Ecto neural progenitor cell (in vitro differentiated cells): ENCODE measurements around the gene TRIM77.
"Not testable (repeated sequence)": the region's sequence is repeated elsewhere in the genome, so short reads cannot be mapped to it uniquely, and the experiment has no call there.

Experiments used
- DNase-seq: peaks from one replicate; pipeline ENCODE4 v3.0.0-alpha.2; 2018; ENCODE audit warnings: low spot score

Gene TRIM77

GRCh38 chr11:89709999-89710398, at the start of gene TRIM77:
TRIM77 (plus strand) TSS chr11:89710299; CDS start chr11:89710299, 0 bp downstream.
- DNase-seq = not testable (repeated sequence)

- DNase-seq = no peak
Observed at GRCh38 chr11:89667001-89667400, 43.1 kb upstream of the TRIM77 start.

DNA sequence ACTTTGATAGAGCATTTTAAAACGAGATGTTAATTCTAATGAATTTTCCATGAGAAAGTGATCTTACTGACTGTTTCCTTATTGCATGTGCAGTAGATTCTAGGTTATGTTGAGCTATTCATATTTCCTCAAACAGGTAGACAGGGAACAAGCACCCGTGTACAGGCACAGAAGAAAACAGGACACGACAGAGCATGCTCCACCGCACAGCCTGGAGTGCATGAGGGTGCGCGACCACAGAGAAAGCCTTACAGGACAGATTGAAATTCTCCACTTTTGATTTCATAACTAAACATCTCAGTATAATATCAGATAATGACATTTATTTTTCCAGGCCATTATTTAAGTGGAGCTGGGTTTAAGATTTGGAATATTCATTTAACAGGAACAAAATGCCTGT, 41.9 kb upstream of the TRIM77 start:
- not testable (repeated sequence) for DNase-seq

GRCh38 chr11:89669586-89669985, 40.5 kb upstream of the TRIM77 start:
- not testable (repeated sequence) for DNase-seq

DNA sequence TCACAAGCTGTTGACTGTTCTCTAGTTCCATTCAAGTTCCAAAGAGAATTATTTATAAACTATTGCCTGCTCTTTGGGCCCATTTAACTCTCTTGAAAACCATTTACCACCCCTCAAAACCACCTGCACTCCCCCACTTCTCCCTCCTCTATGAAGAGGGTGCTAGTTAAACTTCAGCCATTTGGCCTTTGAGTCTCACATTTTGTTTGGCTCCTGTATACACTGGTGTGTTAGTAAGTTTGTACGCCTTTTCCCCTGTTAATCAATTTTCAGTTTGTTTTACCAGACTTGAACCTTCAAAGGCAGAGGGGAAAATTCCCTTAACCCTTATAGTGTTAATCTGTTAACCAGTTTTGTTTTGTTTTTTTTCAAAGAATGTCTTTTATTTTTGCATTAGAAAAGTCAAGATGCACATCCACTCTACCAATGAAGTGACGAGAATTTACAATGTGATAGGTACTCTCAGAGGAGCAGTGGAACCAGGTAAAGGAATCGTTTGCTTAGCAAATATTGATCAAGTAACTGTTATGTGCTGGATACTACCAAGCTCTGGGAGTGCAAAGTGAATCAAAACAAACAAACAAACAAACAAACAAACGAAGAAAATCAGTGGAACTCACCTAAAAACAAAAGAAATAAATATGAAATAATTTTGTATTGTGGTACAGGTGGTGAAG, 40.0 kb upstream of the TRIM77 start:
- not testable (repeated sequence) for DNase-seq

DNA sequence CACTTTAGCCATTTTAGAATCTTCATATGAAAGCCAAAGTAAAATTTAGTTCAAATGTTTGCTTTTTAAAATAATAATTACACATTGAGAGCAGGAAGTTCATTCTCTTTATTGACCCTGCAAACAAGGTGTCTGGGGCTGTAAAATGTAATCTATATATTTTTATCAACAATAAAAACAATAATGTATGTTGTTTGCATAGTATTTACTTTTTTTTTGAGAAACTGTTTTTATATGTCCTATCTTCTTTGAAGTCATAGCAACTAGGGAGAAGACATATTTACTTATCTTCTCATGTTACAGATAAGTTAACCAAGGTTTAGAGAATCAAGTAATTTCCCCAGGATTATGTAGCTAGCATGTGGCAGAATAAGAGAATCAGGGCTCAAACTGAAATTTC, 37.6 kb upstream of the TRIM77 start:
- DNase-seq = not testable (repeated sequence)

DNA sequence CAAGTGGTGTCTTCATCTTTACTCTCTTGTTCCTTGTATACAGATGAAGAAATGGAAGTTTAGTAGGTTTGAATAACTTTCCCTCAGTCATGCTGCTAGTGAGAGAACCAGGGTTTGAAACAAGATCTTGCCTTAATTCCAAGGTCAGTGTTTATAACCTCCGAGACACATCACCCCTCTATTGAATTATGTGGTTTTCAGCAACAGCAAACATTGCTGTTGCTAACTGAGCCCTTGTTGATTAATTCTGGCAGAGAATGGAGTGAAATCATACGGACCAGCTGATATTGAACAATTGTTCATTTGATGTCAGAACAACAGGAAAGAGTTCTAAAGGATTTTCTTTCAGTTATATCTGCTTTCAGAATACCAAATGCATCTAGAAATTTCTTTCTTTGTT, 36.7 kb upstream of the TRIM77 start:
- DNase-seq = not testable (repeated sequence)

- DNase-seq = not testable (repeated sequence)
Observed at GRCh38 chr11:89675383-89675782, 34.7 kb upstream of the TRIM77 start.

DNA sequence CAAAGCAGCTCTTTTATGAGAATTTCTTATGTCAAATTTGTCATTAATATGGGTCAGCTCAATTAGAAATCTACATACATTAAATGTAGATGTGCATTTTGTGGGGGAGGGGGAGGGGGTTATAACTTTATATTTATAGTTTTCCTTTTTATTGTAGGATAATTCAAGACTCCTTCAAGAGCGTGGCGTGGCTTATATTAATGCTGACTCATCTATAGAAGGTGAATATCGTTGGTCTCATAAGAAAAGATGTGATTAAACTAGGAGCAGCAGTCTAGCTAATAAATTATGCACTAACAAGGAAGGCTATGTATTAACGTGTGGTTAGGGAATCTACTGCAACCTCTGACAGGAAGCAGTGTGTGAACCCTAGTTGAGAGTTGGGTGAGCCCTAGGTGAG, 34.2 kb upstream of the TRIM77 start:
- not testable (repeated sequence) for DNase-seq

DNA sequence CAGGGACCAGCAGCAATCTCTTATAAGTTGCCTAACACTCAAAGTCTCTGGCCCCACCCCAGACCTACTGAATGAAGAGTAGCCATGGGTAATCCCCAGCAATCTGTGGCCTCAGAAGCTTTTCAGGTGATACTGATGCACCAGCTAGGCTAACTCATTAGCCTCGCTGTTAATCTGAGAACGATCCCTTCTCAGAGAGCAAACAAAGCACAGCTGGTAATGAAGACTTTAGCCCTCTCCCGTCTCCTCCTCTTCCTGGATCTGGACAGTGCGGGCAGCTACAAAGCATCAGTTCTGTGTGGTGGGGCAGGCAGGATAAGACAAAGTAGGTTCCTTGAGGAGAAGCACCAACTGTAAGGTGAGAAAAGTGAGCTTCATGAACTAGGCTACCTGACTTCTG, 3.0 kb upstream of the TRIM77 start:
- DNase-seq = not testable (repeated sequence)

- not testable (repeated sequence) for DNase-seq
Observed at GRCh38 chr11:89724866-89725498, 14.9 kb downstream of the TRIM77 start.

- not testable (repeated sequence) for DNase-seq
Observed at GRCh38 chr11:89730215-89730614, 20.1 kb downstream of the TRIM77 start.

GRCh38 chr11:89736566-89736965, 26.5 kb downstream of the TRIM77 start:
- no peak for DNase-seq

DNA sequence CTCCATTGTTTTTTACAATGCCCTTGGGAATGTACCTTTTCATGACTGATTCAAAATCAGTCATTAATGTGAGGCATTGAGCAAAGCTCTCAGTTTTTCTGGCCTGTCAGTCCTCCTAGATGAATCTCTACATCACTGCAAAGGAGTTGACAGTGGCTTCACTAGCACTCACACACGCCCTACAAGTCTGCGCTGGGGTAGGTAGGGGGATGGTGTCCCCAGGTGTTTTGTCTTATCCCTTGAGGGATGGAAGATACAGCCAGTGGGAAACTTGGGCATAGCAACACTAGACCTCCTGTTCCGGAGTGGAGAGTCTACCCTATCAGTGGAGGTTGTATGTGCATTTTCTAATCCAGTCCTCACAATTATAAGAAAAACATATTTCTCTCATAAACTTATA, 27.0 kb downstream of the TRIM77 start:
- no peak for DNase-seq

- DNase-seq = not testable (repeated sequence)
Observed at GRCh38 chr11:89741406-89741805, 31.3 kb downstream of the TRIM77 start.

DNA sequence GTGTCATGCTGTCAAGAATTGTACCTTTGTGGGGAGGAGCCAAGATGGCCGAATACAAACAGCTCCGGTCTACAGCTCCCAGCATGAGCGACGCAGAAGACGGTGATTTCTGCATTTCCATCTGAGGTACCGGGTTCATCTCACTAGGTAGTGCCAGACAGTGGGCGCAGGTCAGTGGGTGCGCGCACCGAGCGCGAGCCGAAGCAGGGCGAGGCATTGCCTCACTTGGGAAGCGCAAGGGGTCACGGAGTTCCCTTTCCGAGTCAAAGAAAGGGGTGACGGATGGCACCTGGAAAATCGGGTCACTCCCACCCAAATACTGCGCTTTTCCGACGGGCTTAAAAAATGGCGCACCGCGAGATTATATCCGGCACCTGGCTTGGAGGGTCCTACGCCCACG, 34.1 kb downstream of the TRIM77 start:
- not testable (repeated sequence) for DNase-seq

- not testable (repeated sequence) for DNase-seq
Observed at GRCh38 chr11:89750822-89751221, 40.7 kb downstream of the TRIM77 start.
